Measurements from ENCODE around the gene CATSPER3. TPM values are rescaled to one million over a fixed set of nuclear protein-coding genes. Genes with fewer than 3 reads are reported as not detected.
"Not testable (repeated sequence)": the region's sequence is repeated elsewhere in the genome, so short reads cannot be mapped to it uniquely, and the experiment has no call there.

The CATSPER3 gene
- total RNA-seq, 1 donor from 2014 or later: 0.52 TPM

DNA sequence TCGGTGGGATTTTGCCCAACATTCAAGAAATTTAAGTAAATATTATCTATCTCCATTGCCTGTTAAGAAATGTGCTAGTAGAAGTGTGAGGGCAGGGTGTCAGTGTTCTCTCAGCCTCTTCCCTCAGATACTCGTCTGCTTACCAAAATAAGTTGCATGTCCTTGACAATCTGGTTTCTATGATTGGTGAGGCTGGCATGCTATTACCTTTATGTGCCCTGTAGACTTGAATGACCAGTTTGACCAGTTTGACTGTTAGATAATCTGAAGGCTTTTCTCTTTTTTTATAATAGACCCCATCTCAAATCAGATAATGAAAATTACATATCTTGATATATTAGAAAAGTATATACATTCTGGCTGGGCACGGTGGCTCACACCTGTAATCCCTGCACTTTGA is 348 bp downstream of the CATSPER3 start:
- no peaks in the 10 kb centered on the region for H3K4me1 ChIP-seq (ENCODE audit: control insufficient read depth in 3 of 3, insufficient read depth in 3 of 3, low read length in 3 of 3)
- H3K9me3 ChIP-seq (ENCODE audit: control insufficient read depth in 3 of 3, low read length in 3 of 3): no peaks in the 10 kb centered on the region

DNA sequence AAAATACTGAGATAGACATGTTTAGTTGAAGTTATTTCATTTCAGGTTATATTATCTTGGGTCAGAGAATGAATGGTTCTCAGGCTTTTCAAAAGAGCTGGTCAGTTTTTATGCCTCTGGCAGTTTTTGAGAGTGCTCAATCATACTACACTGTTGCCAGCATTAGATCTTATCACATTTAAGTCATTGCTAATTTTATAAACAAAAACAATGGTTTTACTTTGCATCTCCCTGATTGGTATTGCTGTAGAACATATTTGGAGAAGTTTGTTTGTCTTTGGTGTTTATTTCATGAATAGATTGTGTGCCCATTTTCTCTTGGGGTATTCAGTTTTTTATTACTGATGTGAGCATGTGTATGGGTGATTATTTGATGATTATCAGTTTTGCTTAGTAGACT is 1.5 kb downstream of the CATSPER3 start:
- no peaks in the 10 kb centered on the region for H3K27me3 ChIP-seq (ENCODE audit: control insufficient read depth in 3 of 3, insufficient read depth in 3 of 3, low read length in 3 of 3)
- no peak overlapping the region for H3K9ac ChIP-seq (ENCODE audit: low read depth in 1 of 3, low read length in 3 of 3)
- peaks cover 0 to 23% (median 9%) of the 10 kb centered on the region in 3 donors for H3K36me3 ChIP-seq (ENCODE audit: control insufficient read depth in 3 of 3, insufficient read depth in 3 of 3, low read length in 3 of 3)
- no peaks in the 10 kb centered on the region for H3K9me3 ChIP-seq (ENCODE audit: control insufficient read depth in 3 of 3, low read length in 3 of 3)
- no peak overlapping the region for H3K27ac ChIP-seq (ENCODE audit: low read depth, low read length)
- H3K4me3 ChIP-seq (ENCODE audit: low read length in 3 of 3): no peak overlapping the region
- no peaks in the 10 kb centered on the region for H3K4me1 ChIP-seq (ENCODE audit: control insufficient read depth in 3 of 3, insufficient read depth in 3 of 3, low read length in 3 of 3)

More for the DNA sequence above, 348 bp downstream of the CATSPER3 start:
- Histone ChIP-seq H3K4me3 (ENCODE audit: low read length in 3 of 3) (no peak overlapping the region), H3K27me3 (ENCODE audit: control insufficient read depth in 3 of 3, insufficient read depth in 3 of 3, low read length in 3 of 3) (no peaks in the 10 kb centered on the region), H3K9ac (ENCODE audit: low read depth in 1 of 3, low read length in 3 of 3) (no peak overlapping the region), H3K36me3 (ENCODE audit: control insufficient read depth in 3 of 3, insufficient read depth in 3 of 3, low read length in 3 of 3) (peaks cover 0 to 23% (median 13%) of the 10 kb centered on the region in 3 donors), H3K27ac (ENCODE audit: low read depth, low read length) (no peak overlapping the region)

DNA sequence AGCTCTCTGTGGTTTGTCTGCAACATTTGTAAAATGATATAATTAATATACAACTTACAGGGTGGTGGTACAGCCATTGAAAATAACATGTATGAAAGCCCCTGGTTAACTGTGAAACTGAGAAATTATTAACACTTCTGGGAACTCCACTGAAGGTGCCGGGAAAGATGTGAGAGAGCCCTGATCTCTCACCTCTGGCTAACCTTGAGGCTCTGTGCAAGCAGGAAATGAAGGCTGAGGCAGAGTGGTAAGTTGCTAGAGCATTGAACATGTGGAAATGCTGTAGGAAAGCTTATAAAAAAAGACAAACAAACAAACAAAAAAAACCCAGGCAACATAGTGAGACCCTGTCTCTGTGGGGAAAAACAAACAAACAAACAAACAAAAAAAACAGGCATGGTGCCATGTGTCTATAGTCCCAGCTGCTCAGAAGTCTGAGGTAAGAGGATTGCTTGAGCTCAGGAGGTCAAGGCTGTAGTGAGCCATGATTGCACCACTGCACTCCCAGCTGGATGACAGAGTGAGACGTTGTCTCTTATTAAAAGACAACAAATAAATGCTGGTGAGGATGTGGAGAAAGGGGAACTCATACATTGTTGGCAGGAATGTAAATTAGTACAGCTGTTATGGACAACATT is 7.5 kb downstream of the CATSPER3 start:
- Histone ChIP-seq H3K9me3 (ENCODE audit: control insufficient read depth in 3 of 3, low read length in 3 of 3) (peaks cover 0 to 6% (median 0%) of the 10 kb centered on the region in 3 donors), H3K4me1 (ENCODE audit: control insufficient read depth in 3 of 3, insufficient read depth in 3 of 3, low read length in 3 of 3) (no peaks in the 10 kb centered on the region), H3K27me3 (ENCODE audit: control insufficient read depth in 3 of 3, insufficient read depth in 3 of 3, low read length in 3 of 3) (no peaks in the 10 kb centered on the region), H3K36me3 (ENCODE audit: control insufficient read depth in 3 of 3, insufficient read depth in 3 of 3, low read length in 3 of 3) (peaks cover 0 to 4% (median 0%) of the 10 kb centered on the region in 3 donors), H3K27ac (ENCODE audit: low read depth, low read length) (no peak overlapping the region), H3K9ac (ENCODE audit: low read depth in 1 of 3, low read length in 3 of 3) (no peak overlapping the region), H3K4me3 (ENCODE audit: low read length in 3 of 3) (no peak overlapping the region)

DNA sequence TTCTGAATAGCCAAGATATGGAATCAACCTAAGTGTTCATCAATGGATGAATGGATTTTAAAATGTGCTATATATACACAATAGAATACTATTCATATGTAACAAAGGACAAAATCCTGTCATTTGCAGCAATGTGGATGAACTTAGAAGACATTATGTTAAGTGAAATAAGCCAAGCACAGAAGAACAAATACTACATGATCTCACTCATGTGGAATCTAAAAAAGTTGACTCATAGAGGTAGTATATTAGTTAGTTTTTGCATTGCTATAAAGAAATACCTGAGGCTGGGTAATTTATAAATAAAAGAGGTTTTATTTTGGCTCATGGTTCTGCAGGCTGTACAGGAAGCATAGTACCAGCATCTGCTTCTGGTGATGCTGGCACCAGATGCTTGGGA is 8.1 kb downstream of the CATSPER3 start:
- no peaks in the 10 kb centered on the region for H3K4me1 ChIP-seq (ENCODE audit: control insufficient read depth in 3 of 3, insufficient read depth in 3 of 3, low read length in 3 of 3)
- peaks cover 0 to 6% (median 0%) of the 10 kb centered on the region in 3 donors for H3K9me3 ChIP-seq (ENCODE audit: control insufficient read depth in 3 of 3, low read length in 3 of 3)
- no peak overlapping the region for H3K27ac ChIP-seq (ENCODE audit: low read depth, low read length)
- no peak overlapping the region for H3K9ac ChIP-seq (ENCODE audit: low read depth in 1 of 3, low read length in 3 of 3)
- H3K27me3 ChIP-seq (ENCODE audit: control insufficient read depth in 3 of 3, insufficient read depth in 3 of 3, low read length in 3 of 3): no peaks in the 10 kb centered on the region
- no peaks in the 10 kb centered on the region for H3K36me3 ChIP-seq (ENCODE audit: control insufficient read depth in 3 of 3, insufficient read depth in 3 of 3, low read length in 3 of 3)
- no peak overlapping the region for H3K4me3 ChIP-seq (ENCODE audit: low read length in 3 of 3)

DNA sequence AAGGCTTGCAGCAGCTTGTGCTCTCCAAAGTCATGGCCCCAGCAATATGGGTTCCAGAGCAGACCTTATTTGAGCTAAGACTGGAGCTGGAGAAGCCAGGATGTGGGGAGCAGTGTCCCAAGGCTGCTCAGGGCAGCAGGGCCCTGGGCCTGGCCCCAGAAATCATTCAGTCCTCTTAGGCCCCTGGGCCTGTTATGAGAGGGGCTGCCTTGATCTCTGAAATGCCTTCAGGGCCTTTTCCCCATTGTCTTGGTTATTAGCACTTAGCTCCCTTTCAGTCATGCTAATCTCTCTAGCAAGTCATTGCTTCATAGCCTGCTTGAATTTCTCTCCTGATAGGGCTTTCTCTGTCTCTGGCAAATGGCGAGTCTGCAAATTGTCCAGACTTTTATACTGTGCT is 9.1 kb downstream of the CATSPER3 start:
- Histone ChIP-seq H3K4me3 (ENCODE audit: low read length in 3 of 3) (no peak overlapping the region), H3K36me3 (ENCODE audit: control insufficient read depth in 3 of 3, insufficient read depth in 3 of 3, low read length in 3 of 3) (no peaks in the 10 kb centered on the region), H3K4me1 (ENCODE audit: control insufficient read depth in 3 of 3, insufficient read depth in 3 of 3, low read length in 3 of 3) (no peaks in the 10 kb centered on the region), H3K27me3 (ENCODE audit: control insufficient read depth in 3 of 3, insufficient read depth in 3 of 3, low read length in 3 of 3) (no peaks in the 10 kb centered on the region), H3K9me3 (ENCODE audit: control insufficient read depth in 3 of 3, low read length in 3 of 3) (peaks cover 0 to 6% (median 0%) of the 10 kb centered on the region in 3 donors), H3K9ac (ENCODE audit: low read depth in 1 of 3, low read length in 3 of 3) (no peak overlapping the region), H3K27ac (ENCODE audit: low read depth, low read length) (no peak overlapping the region)

DNA sequence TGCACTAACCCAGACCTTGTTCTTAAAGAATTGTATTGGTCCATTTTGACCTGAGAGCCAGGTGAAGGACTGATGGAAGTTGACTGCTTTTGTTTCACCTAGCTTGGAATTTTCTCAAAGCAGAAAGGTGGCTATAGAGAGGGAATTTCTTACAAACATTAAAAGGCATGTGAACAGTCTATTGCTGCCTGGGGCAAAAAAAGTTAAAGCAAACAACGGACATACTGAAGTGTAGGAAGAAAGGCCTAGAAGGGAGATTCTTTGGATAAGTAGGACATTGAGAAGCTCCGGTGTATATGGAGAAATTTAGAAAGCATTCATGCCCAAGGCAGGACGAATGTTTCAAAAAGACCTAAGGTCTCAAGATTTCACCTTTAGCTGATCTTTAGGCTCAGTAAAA is 11.7 kb downstream of the CATSPER3 start:
- Histone ChIP-seq H3K4me1 (ENCODE audit: control insufficient read depth in 3 of 3, insufficient read depth in 3 of 3, low read length in 3 of 3) (no peaks in the 10 kb centered on the region), H3K27me3 (ENCODE audit: control insufficient read depth in 3 of 3, insufficient read depth in 3 of 3, low read length in 3 of 3) (no peaks in the 10 kb centered on the region), H3K4me3 (ENCODE audit: low read length in 3 of 3) (no peak overlapping the region), H3K27ac (ENCODE audit: low read depth, low read length) (no peak overlapping the region), H3K9me3 (ENCODE audit: control insufficient read depth in 3 of 3, low read length in 3 of 3) (peaks cover 2 to 11% (median 4%) of the 10 kb centered on the region in 3 donors), H3K9ac (ENCODE audit: low read depth in 1 of 3, low read length in 3 of 3) (no peak overlapping the region), H3K36me3 (ENCODE audit: control insufficient read depth in 3 of 3, insufficient read depth in 3 of 3, low read length in 3 of 3) (no peaks in the 10 kb centered on the region)

DNA sequence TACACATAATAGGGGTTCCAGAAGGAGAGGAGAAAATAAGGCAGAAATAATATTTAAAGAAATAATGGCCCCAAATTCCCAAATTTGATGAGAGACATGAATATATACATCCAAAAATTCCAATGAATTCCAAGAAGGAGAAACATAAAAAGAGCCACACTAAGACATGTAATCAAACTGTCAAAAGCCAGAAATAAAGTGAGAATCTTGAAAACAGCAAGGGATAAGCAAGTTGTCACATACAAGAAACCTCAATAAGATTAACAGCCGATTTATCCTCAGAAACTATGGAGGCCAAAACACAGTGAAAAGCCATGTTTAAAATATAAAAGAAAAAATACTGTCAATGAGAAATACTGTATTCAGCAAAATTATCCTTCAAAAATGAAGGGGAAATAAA is 14.5 kb downstream of the CATSPER3 start:
- Histone ChIP-seq H3K4me3 (ENCODE audit: low read length in 3 of 3) (no peak overlapping the region), H3K27me3 (ENCODE audit: control insufficient read depth in 3 of 3, insufficient read depth in 3 of 3, low read length in 3 of 3) (no peaks in the 10 kb centered on the region), H3K9me3 (ENCODE audit: control insufficient read depth in 3 of 3, low read length in 3 of 3) (peaks cover 2 to 8% (median 4%) of the 10 kb centered on the region in 3 donors), H3K36me3 (ENCODE audit: control insufficient read depth in 3 of 3, insufficient read depth in 3 of 3, low read length in 3 of 3) (no peaks in the 10 kb centered on the region), H3K9ac (ENCODE audit: low read depth in 1 of 3, low read length in 3 of 3) (no peak overlapping the region), H3K27ac (ENCODE audit: low read depth, low read length) (no peak overlapping the region), H3K4me1 (ENCODE audit: control insufficient read depth in 3 of 3, insufficient read depth in 3 of 3, low read length in 3 of 3) (no peaks in the 10 kb centered on the region)

DNA sequence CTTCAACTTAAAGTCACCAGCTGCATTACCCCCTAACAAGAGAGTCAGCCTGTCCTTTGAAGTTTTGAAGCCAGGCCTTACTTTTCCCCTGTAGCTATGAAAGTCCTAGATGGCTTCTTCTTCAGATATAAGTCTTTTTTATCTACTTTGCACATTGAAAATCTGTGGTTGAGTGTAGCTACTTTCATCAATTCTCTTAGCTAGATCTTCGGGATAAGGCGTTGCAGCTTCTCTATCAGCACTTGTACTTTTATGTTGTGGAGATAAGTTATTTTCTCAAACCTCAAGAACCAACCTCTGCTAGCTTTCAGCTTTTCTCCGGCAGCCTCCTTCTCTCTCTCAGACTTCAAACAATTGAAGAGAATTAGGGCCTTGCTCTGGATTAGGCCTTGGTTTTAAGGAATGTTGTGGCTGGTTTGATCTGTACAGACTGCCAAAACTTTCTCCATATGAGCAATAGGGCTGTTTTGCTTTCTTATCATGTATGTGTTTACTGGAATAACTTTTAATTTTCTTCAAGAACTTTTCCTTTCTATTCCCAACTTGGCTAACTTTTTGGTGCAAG is 21.6 kb downstream of the CATSPER3 start:
- H3K36me3 ChIP-seq (ENCODE audit: control insufficient read depth in 3 of 3, insufficient read depth in 3 of 3, low read length in 3 of 3): no peaks in the 10 kb centered on the region
- peaks cover 0 to 7% (median 0%) of the 10 kb centered on the region in 3 donors for H3K4me1 ChIP-seq (ENCODE audit: control insufficient read depth in 3 of 3, insufficient read depth in 3 of 3, low read length in 3 of 3)
- H3K4me3 ChIP-seq (ENCODE audit: low read length in 3 of 3): no peak overlapping the region
- no peak overlapping the region for H3K27ac ChIP-seq (ENCODE audit: low read depth, low read length)
- H3K9me3 ChIP-seq (ENCODE audit: control insufficient read depth in 3 of 3, low read length in 3 of 3): no peaks in the 10 kb centered on the region
- H3K9ac ChIP-seq (ENCODE audit: low read depth in 1 of 3, low read length in 3 of 3): no peak overlapping the region
- H3K27me3 ChIP-seq (ENCODE audit: control insufficient read depth in 3 of 3, insufficient read depth in 3 of 3, low read length in 3 of 3): no peaks in the 10 kb centered on the region

DNA sequence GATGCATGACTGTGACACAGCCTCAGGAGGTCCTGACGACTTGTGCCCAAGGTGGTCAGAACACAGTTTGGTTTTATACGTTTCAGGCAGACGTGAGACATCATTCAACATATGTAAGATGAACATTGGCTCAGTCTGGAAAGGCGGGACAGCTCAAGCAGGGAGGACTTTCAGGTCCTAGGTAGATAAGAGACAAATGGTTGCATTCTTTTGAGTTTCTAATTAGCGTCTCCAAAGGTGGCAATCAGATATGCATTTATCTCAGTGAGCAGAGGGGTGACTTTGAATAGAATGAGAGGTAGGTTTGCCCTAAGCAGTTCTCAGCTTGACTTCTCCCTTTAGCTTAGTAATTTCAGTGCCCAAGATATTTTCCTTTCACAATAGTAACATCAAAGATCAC is 22.5 kb downstream of the CATSPER3 start:
- not testable (repeated sequence) for H3K9me3 ChIP-seq (ENCODE audit: control insufficient read depth in 3 of 3, low read length in 3 of 3); H3K4me1 ChIP-seq (ENCODE audit: control insufficient read depth in 3 of 3, insufficient read depth in 3 of 3, low read length in 3 of 3); H3K9ac ChIP-seq (ENCODE audit: low read depth in 1 of 3, low read length in 3 of 3); H3K27ac ChIP-seq (ENCODE audit: low read depth, low read length); H3K4me3 ChIP-seq (ENCODE audit: low read length in 3 of 3); H3K27me3 ChIP-seq (ENCODE audit: control insufficient read depth in 3 of 3, insufficient read depth in 3 of 3, low read length in 3 of 3); H3K36me3 ChIP-seq (ENCODE audit: control insufficient read depth in 3 of 3, insufficient read depth in 3 of 3, low read length in 3 of 3)

DNA sequence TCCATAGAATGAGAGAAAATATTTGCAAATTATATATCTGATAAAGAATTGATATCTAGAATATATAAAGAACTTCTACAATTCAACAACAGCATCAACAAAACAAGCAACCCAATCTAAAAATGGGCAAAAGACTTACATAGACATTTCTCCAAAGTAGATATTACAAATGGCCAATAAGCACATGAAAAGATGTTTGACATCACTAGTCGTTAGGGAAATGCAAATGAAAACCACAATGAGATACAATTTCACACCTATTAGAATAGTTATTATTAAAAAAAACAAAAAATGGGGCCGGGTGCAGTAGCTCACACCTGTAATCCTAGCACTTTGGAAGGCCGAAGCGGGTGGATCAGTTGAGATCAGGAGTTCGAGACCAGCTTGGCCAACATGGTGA is 24.4 kb downstream of the CATSPER3 start:
- Histone ChIP-seq H3K4me3 (ENCODE audit: low read length in 3 of 3) (no peak overlapping the region), H3K9me3 (ENCODE audit: control insufficient read depth in 3 of 3, low read length in 3 of 3) (no peaks in the 10 kb centered on the region), H3K4me1 (ENCODE audit: control insufficient read depth in 3 of 3, insufficient read depth in 3 of 3, low read length in 3 of 3) (peaks cover 0 to 7% (median 0%) of the 10 kb centered on the region in 3 donors), H3K36me3 (ENCODE audit: control insufficient read depth in 3 of 3, insufficient read depth in 3 of 3, low read length in 3 of 3) (no peaks in the 10 kb centered on the region), H3K27ac (ENCODE audit: low read depth, low read length) (no peak overlapping the region), H3K27me3 (ENCODE audit: control insufficient read depth in 3 of 3, insufficient read depth in 3 of 3, low read length in 3 of 3) (no peaks in the 10 kb centered on the region), H3K9ac (ENCODE audit: low read depth in 1 of 3, low read length in 3 of 3) (no peak overlapping the region)

All from skeletal muscle tissue (tissue), 4 donors.